Endothelial cell (in vitro differentiated cells): ENCODE data around the gene ARSA. TPM values are rescaled to one million over a fixed set of nuclear protein-coding genes. Genes with fewer than 3 reads are reported as not detected.

ENCODE experiments used
- DNase-seq: peaks from one replicate; pipeline ENCODE4 v3.0.0; 2021; ENCODE audit warnings: low spot score
- H3K27ac Mint-ChIP-seq: one replicate; pipeline ENCODE4 v1.8.0; 2021; ENCODE audit warnings: mixed read lengths, inconsistent platforms; ENCODE audit not compliant: unreplicated experiment
- H3K27me3 Mint-ChIP-seq: one replicate; pipeline ENCODE4 v1.8.0; 2021; ENCODE audit warnings: mild to moderate bottlenecking, moderate library complexity, mixed read lengths, inconsistent platforms; ENCODE audit not compliant: unreplicated experiment
- H3K36me3 Mint-ChIP-seq: one replicate; pipeline ENCODE4 v1.8.0; 2021; ENCODE audit warnings: mild to moderate bottlenecking, low read depth, mixed read lengths, inconsistent platforms; ENCODE audit not compliant: unreplicated experiment
- H3K4me1 Mint-ChIP-seq: one replicate; pipeline ENCODE4 v1.8.0; 2021; ENCODE audit warnings: mild to moderate bottlenecking, mixed read lengths, inconsistent platforms; ENCODE audit not compliant: unreplicated experiment
- H3K4me3 Mint-ChIP-seq: one replicate; pipeline ENCODE4 v1.8.0; 2021; ENCODE audit warnings: mild to moderate bottlenecking, mixed read lengths, inconsistent platforms; ENCODE audit not compliant: unreplicated experiment
- H3K9me3 Mint-ChIP-seq: one replicate; pipeline ENCODE4 v1.8.0; 2021; ENCODE audit warnings: mixed read lengths, inconsistent platforms; ENCODE audit not compliant: unreplicated experiment
- long read RNA-seq: library from polyadenylated mRNA; unstranded; transcript quantifications from one replicate; pipeline ENCODE4 v2.0.0, GENCODE V29; 2020; ENCODE audit not compliant: unreplicated experiment
- total RNA-seq: library from RNA; stranded (reverse); fragmentation: NEBNext Ultra II Directional; extraction: Animal tissue kit (Norgen Biotek cat#: 25700); gene quantifications from one replicate; pipeline ENCODE4 v1.2.1, GENCODE V29; 2021; ENCODE audit not compliant: unreplicated experiment
- TF ChIP-seq, protein P1 (sequence below): fragments of 200-600 bp; sonication (generic); IDR thresholded peaks from one replicate; pipeline ENCODE4 v1.5.0; 2021; ENCODE audit warnings: antibody characterized with exemption; ENCODE audit not compliant: unreplicated experiment

Gene ARSA
- 59.6 TPM for total RNA-seq
- long read RNA-seq, transcript ARSA-202 (9 exons, 1,895 nt): major isoform, 5 of 15 reads
- long read RNA-seq, partial matches to known transcripts: 0 of 15 reads
- long read RNA-seq, other reads (novel, unspliced or antisense): 4 of 15 reads

DNA sequence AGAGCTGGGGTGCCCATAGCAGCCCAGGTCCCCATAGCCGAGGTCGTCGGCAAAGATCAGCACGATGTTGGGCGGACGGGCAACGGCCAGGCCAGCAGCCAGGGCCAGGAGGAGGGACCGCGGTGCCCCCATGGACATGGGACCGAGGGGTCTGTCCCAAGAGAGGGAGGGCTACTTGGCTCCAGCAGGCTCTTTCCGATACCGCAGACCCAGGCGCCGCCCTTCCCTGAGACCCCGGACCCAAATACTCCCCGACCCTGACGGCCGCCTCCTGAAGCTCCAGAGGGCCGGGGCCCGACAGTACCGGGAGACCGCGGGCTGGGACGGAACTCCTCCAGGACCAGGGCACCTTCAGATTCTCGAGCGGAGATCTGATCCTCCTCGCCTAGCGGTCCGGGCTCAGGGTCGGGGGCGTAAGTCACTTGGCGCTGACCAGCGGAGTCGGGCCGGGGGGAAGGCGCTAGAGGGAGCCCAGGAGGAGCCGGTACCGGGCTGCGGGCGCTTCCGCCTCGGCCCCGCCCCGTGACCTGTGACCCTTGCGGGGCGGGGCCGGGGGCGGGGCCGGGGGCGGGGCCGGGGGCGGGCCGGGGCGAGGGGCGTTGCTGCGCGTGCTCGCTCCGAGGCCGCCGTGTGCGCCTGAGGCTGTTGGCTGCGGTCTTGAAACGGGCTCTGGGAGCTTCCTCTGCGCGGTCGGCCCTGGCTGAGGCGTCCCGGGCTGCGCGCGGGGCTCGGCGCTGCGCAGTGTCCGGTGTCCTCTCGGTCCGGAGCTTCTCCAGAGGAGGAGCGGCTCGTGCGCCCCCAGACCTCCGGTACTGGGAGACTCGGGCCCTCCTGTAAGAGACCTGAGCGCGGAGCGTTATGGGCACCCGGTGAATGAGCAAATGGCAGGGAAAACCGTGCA is at the start of gene ARSA:
ARSA (minus strand) TSS at position 511 of the 901 bp plus-strand sequence; CDS start at position 138, 373 bp downstream.
- H3K4me1 Mint-ChIP-seq: peaks cover 23% of the 10 kb centered on the region
- TF ChIP-seq, protein P1, sequence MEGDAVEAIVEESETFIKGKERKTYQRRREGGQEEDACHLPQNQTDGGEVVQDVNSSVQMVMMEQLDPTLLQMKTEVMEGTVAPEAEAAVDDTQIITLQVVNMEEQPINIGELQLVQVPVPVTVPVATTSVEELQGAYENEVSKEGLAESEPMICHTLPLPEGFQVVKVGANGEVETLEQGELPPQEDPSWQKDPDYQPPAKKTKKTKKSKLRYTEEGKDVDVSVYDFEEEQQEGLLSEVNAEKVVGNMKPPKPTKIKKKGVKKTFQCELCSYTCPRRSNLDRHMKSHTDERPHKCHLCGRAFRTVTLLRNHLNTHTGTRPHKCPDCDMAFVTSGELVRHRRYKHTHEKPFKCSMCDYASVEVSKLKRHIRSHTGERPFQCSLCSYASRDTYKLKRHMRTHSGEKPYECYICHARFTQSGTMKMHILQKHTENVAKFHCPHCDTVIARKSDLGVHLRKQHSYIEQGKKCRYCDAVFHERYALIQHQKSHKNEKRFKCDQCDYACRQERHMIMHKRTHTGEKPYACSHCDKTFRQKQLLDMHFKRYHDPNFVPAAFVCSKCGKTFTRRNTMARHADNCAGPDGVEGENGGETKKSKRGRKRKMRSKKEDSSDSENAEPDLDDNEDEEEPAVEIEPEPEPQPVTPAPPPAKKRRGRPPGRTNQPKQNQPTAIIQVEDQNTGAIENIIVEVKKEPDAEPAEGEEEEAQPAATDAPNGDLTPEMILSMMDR: peak; percentile 13
- peaks cover 13% of the 10 kb centered on the region for H3K27me3 Mint-ChIP-seq
- H3K27ac Mint-ChIP-seq: peak within 1 kb of the TSS; percentile 59
- peak; percentile 76 for DNase-seq
- H3K36me3 Mint-ChIP-seq: peaks cover 9% of the 10 kb centered on the region
- peak within 1 kb of the TSS; percentile 98 for H3K4me3 Mint-ChIP-seq
- H3K9me3 Mint-ChIP-seq: no peaks in the 10 kb centered on the region

DNA sequence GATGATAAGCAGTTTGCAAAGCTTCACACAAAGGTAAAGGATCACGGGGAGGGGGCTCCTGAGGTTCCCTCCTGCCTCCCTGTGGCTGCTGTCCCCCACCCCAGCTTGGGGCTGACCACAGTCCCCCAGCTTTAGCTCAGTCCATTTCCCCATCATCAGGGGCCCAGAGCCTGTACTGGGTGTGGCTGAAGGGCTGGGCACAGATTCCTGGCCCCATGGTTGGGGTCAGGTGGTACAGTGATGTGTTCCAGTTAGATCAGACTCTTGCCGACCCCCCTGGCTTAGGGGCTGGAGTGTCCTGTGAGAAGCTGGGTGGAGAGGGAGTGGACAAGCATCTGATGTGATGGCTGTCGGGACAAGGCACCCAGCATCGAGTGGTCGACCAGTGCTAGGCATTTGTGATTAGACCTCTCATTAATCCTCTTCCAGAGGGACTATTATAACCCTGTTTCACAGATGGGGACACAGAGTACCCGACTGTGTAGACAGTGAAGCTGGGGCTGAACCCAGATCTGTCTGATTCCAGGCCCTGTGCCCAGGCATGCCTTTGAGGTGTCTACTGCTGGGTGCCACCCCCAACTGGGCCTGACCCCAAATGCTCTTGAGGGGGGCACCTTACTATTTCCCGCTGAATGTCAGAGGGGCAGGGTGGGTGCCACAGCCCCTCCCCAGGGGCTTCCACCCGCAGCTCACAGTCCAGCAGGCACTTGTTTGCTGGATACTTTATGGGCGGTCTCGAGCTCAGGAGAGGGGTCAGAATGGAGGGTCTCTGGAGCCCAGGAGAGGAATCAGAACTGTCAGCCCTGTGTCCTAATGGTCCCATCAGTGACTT is 48.9 kb upstream of the ARSA start:
- H3K36me3 Mint-ChIP-seq: peaks cover 50% of the 10 kb centered on the region
- no peak overlapping the region for H3K27ac Mint-ChIP-seq
- H3K9me3 Mint-ChIP-seq: no peaks in the 10 kb centered on the region
- DNase-seq: no peak
- TF ChIP-seq, protein P1: no peak
- H3K27me3 Mint-ChIP-seq: peaks cover 33% of the 10 kb centered on the region
- H3K4me1 Mint-ChIP-seq: peaks cover 48% of the 10 kb centered on the region
- H3K4me3 Mint-ChIP-seq: peak overlapping the region; percentile 99

DNA sequence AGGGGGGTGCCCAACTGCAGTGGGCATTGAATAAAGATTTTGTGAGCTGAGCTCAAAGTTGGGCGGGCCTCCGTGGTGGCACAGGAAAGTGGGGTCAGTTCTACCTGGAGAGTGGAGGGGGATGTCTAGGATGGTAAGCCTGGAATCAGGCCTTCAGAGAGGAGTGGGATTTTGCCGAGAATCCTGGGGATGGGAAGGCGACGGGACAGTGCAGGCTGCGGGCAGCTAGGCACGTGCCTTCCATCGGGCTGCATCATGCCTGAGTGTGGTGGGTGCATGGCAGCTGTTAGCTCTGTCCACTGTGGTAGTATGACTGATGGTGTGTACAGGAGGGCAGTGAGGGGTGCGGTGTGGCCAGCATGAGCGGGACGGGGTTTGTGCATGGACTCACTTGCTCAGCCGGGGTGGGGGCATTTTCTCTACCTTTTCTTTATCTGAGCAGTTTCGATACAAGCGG is 48.3 kb upstream of the ARSA start:
- Mint-ChIP-seq H3K27ac (peak overlapping the region; percentile 84), H3K36me3 (peaks cover 48% of the 10 kb centered on the region), H3K9me3 (no peaks in the 10 kb centered on the region), H3K4me1 (peaks cover 55% of the 10 kb centered on the region), H3K27me3 (peaks cover 33% of the 10 kb centered on the region), H3K4me3 (peak overlapping the region; percentile 99)
- TF ChIP-seq, protein P1: no peak
- no peak for DNase-seq

DNA sequence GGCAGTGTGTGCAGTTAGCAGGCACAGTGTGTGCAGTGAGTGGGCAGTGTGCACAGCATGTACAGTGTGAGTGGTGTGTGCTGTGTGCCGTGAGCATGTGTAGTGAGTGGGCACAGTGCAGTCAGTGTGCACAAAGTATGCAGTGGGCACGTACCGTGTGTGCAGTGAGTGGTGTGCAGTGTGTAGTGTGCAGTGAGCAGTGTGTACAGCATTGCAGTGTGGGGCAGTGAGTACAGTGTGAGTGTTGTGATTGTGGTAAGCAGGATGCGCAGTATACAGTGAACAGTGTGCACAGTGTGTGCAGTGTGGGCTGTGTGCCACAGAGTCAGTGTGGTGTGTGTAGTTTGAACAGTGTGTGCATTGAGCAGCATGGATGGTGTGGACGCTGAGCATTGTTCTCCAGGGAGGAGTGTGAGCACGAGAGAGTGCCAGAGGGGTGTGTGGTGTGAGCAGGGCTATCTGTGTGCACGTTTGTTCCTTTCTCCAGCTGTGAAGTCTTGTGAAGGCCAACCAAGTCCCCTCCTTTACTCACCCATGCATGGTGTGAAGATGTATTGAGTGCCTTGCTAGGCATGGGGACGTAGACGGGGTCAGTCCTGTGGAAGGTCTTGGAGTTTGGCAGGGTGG is 47.7 kb upstream of the ARSA start:
- DNase-seq: no peak
- TF ChIP-seq, protein P1: no peak
- peaks cover 60% of the 10 kb centered on the region for H3K4me1 Mint-ChIP-seq
- H3K27ac Mint-ChIP-seq: peak overlapping the region; percentile 84
- peak overlapping the region; percentile 99 for H3K4me3 Mint-ChIP-seq
- no peaks in the 10 kb centered on the region for H3K9me3 Mint-ChIP-seq
- peaks cover 42% of the 10 kb centered on the region for H3K36me3 Mint-ChIP-seq
- H3K27me3 Mint-ChIP-seq: peaks cover 34% of the 10 kb centered on the region
